HepG2 (cell line): ENCODE data around the gene CACNA2D3. TPM values are rescaled to one million over a fixed set of nuclear protein-coding genes. Genes with fewer than 3 reads are reported as not detected.

Experiments
- ATAC-seq: fragments of 200-7000 bp; cut with Tn5 transposase; 3 replicates; pipeline ENCODE4 v1.9.1; 2020; ENCODE audit warnings: mild to moderate bottlenecking, moderate library complexity
- BruUV-seq: library from RNA; stranded (reverse); fragments of 400-500 nt; replicated peaks from 2 replicates; lab custom pipeline; 2021; lab: Mats Ljungman, UMichigan
- CTCF ChIA-PET: fragments of 300-600 bp; formaldehyde crosslinking; extraction: SDS; loops from one replicate; lab custom pipeline; 2021; ENCODE audit warnings: low total read pairs, inconsistent platforms, low intra/inter-chr PET ratio; lab: Yijun Ruan, JAX
- POLR2A ChIA-PET: fragments of 350-600 bp; sonication (Branson Sonifier 250); formaldehyde crosslinking; loops from one replicate; lab custom pipeline; 2020; ENCODE audit warnings: antibody characterized with exemption, inconsistent platforms; lab: Yijun Ruan, JAX
- DNase-seq: peaks from one replicate; pipeline ENCODE4 v3.0.0-alpha.2; 2015; ENCODE audit warnings: low spot score
- FAIRE-seq: peaks from 3 replicates; lab custom pipeline; 2011; peaks lifted over from hg19 to GRCh38; lab: Jason Lieb, UNC
- H2AFZ ChIP-seq: one replicate; pipeline ENCODE4 v1.6.1; 2011; ENCODE audit warnings: low read length, inconsistent platforms
- H3K27ac ChIP-seq: fragments of 300-600 bp; 3 replicates; pipeline ENCODE4 v1.8.0; 2011; ENCODE audit warnings: mixed run types, mild to moderate bottlenecking, mixed read lengths, low read length, inconsistent platforms; ENCODE audit not compliant: insufficient read depth; ENCODE audit errors: extremely low read length
- H3K27me3 ChIP-seq, 2 experiments: fragments of 200-600 bp in 1 of 2; 2 replicates in 1 of 2; 3 replicates in 1 of 2; pipeline versions ENCODE4 v1.6.0 to v1.8.0; 2011; ENCODE audit warnings: low read length in 2 of 2, mild to moderate bottlenecking in 2 of 2, moderate library complexity in 2 of 2, inconsistent platforms in 1 of 2; ENCODE audit not compliant: insufficient read depth in 2 of 2, control insufficient read depth in 1 of 2
- H3K36me3 ChIP-seq, 2 experiments: fragments of 200-600 bp in 1 of 2; replicated peaks in 1 of 2; 2 replicates in 1 of 2; 3 replicates in 1 of 2; pipeline versions ENCODE4 v1.5.1 to v1.8.0; 2011; ENCODE audit warnings: low read length in 2 of 2, inconsistent platforms in 1 of 2; ENCODE audit not compliant: insufficient read depth in 2 of 2, control insufficient read depth in 1 of 2
- H3K4me1 ChIP-seq: 2 replicates; pipeline ENCODE4 v1.5.1; 2012; ENCODE audit warnings: low read length, inconsistent platforms; ENCODE audit not compliant: insufficient read depth
- H3K4me2 ChIP-seq: 2 replicates; pipeline ENCODE4 v1.6.0; 2011; ENCODE audit warnings: low read depth, low read length, inconsistent platforms
- H3K4me3 ChIP-seq, 3 experiments: fragments of 200-600 bp in 1 of 3; sonication (generic), shearing (Covaris generic) in 1 of 3; replicated peaks in 1 of 3; 2 replicates each; pipeline ENCODE4 v1.5.1; 2011 to 2016; ENCODE audit warnings: low read length in 3 of 3, inconsistent platforms in 2 of 3, low read depth in 2 of 3, mild to moderate bottlenecking in 2 of 3, control low read depth in 1 of 3, mixed read lengths in 1 of 3; ENCODE audit not compliant: insufficient read depth in 1 of 3
- H3K79me2 ChIP-seq: one replicate; pipeline ENCODE4 v1.6.1; 2011; ENCODE audit warnings: low read length, inconsistent platforms; ENCODE audit not compliant: insufficient read depth
- H3K9ac ChIP-seq: 2 replicates; pipeline ENCODE4 v1.6.0; 2011; ENCODE audit warnings: mild to moderate bottlenecking, low read depth, low read length, inconsistent platforms; ENCODE audit not compliant: insufficient read depth
- H3K9me3 ChIP-seq: 2 replicates; pipeline ENCODE4 v1.5.1; 2012; ENCODE audit warnings: mild to moderate bottlenecking, low read length
- H4K20me1 ChIP-seq: 2 replicates; pipeline ENCODE4 v1.6.0; 2011; ENCODE audit warnings: inconsistent platforms, mild to moderate bottlenecking, low read length, moderate library complexity; ENCODE audit not compliant: insufficient read depth
- ELF4 ChIP-seq: sonication (generic); formaldehyde crosslinking; IDR thresholded peaks from 2 replicates; pipeline ENCODE4 v1.5.0; 2020; ENCODE audit warnings: missing genetic modification reagents, mild to moderate bottlenecking, moderate library complexity, borderline replicate concordance
- KDM2A ChIP-seq: sonication (generic); formaldehyde crosslinking; IDR thresholded peaks from 2 replicates; pipeline ENCODE4 v1.4.0; 2020; ENCODE audit warnings: low read depth, missing genetic modification reagents, borderline replicate concordance
- MXD1 ChIP-seq: sonication (generic); formaldehyde crosslinking; IDR thresholded peaks from 2 replicates; pipeline ENCODE4 v1.4.0; 2020; ENCODE audit warnings: mild to moderate bottlenecking, missing genetic modification reagents
- ONECUT2 ChIP-seq: sonication (generic); formaldehyde crosslinking; IDR thresholded peaks from 2 replicates; pipeline ENCODE4 v1.4.0; 2020; ENCODE audit warnings: missing genetic modification reagents
- TFDP2 ChIP-seq: sonication (generic); formaldehyde crosslinking; IDR thresholded peaks from 2 replicates; pipeline ENCODE4 v1.4.0; 2020; ENCODE audit warnings: missing genetic modification reagents
- ZNF354B ChIP-seq: sonication (generic); formaldehyde crosslinking; IDR thresholded peaks from 2 replicates; pipeline ENCODE4 v1.8.0; 2022; ENCODE audit warnings: mild to moderate bottlenecking, missing genetic modification reagents
- ZNF782 ChIP-seq: sonication (generic); formaldehyde crosslinking; IDR thresholded peaks from 2 replicates; pipeline ENCODE4 v1.4.0; 2020; ENCODE audit warnings: missing genetic modification reagents, mild to moderate bottlenecking, borderline replicate concordance
- WGBS: methylation state at CpG from one replicate; pipeline ENCODE4 v1.1.6; 2017; ENCODE audit warnings: low lambda C conversion rate; 5-methylcytosine and 5-hydroxymethylcytosine counted together
- in situ Hi-C: cut with HindIII; loops from 2 replicates; pipeline ENCODE4 v1.10.0; 2017; ENCODE audit warnings: low pct_unique_long_range_greater_than_20kb; ENCODE audit not compliant: extremely low pct_ligation_motif_present
- intact Hi-C: fragments of 100-400 bp; cut with micrococcal nuclease; formaldehyde crosslinking; loops from one replicate; pipeline ENCODE4 v1.10.0; 2022; ENCODE audit not compliant: unreplicated experiment
- polyA plus RNA-seq, 8 experiments: library from polyadenylated mRNA; depleted of rRNA in 3 of 8; stranded (reverse) in 7 of 8; unstranded in 1 of 8; fragments of >200 nt; fragmentation: Illumina TruSeq in 4 of 8; extraction: Trizol in 4 of 8; gene quantifications; 2 replicates each; pipeline versions ENCODE4 v1.2.1 to v1.2.3, GENCODE V29; 2011 to 2016; ENCODE audit warnings: low read depth in 4 of 8, missing spikeins in 1 of 8, mixed read lengths in 1 of 8; ENCODE audit not compliant: insufficient read depth in 1 of 8
- total RNA-seq, 5 experiments: library from RNA; depleted of rRNA; stranded (reverse); fragments of >200 nt; fragmentation: Illumina TruSeq; extraction: Trizol; gene quantifications; 2 replicates each; pipeline ENCODE4 v1.2.3, GENCODE V29; 2016; ENCODE audit warnings: low read depth in 1 of 5
- TF ChIP-seq, protein P1 (sequence below): IDR thresholded peaks from 2 replicates; pipeline ENCODE4 v1.6.1; 2016

CACNA2D3 gene
- total and polyA plus RNA-seq, 2 of the 13 experiments (the other 11 are each of a cell fraction or from before 2014, with no cell fraction given): not detected

DNA sequence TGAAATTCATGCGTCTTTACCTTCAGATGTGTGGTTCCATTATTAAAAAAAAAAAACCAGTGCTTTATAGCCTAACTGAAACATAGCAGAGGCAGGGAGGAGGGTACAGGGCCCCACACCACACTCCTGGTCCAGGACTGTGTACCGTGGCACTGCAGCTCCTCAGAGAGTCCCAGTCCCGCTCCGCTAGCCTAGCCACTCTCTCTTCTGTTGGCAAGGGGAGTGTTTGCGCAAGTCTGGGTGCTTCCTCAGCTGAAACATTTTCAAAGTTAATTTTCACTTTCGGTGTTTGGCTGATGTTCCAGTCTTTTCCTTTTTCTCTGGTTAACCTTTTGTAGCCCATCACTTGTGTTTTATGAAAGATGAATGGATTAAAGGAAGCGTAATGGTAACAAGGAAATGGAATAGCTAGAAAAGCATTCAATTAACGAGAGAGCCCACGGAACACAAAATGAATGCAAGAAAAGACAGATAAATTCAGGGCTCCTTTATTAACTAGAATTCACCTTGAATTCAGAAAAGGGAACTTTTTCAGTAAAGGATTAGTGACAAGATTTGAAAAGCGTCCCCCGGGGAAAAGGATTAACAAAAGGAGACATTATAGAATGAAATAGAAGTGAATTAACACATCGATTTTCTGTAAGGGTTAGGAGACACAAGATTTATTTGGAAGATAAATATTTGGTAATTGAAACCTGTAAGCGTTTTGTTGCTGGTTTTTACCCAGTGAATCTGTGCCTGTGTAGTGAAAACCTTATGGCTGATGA is 177.0 kb downstream of the CACNA2D3 start:
- Histone ChIP-seq H3K9me3 (no peaks in the 10 kb centered on the region), H2AFZ (no peak overlapping the region), H3K4me1 (no peaks in the 10 kb centered on the region), H3K27me3 (peaks cover 1 to 7% of the 10 kb centered on the region in 2 experiments; a peak in 2 of 5 replicates), H3K36me3 (no peaks in the 10 kb centered on the region), H3K4me3 (no peak overlapping the region), H3K4me2 (no peak overlapping the region), H4K20me1 (no peaks in the 10 kb centered on the region), H3K79me2 (no peaks in the 10 kb centered on the region), H3K27ac (no peak overlapping the region), H3K9ac (no peak overlapping the region)
- intact Hi-C loops: loop anchor here (10.0 kb wide), 1 partner anchor 155 kb away; no protein-coding TSS in a partner anchor
- DNase-seq: no peak
- TF ChIP-seq ZNF354B (CRISPR knock-in tag): no peak
- TF ChIP-seq ZNF782: no peak
- no peak for TF ChIP-seq MXD1
- no peak for TF ChIP-seq ONECUT2 (CRISPR knock-in tag)
- TF ChIP-seq, protein P1, sequence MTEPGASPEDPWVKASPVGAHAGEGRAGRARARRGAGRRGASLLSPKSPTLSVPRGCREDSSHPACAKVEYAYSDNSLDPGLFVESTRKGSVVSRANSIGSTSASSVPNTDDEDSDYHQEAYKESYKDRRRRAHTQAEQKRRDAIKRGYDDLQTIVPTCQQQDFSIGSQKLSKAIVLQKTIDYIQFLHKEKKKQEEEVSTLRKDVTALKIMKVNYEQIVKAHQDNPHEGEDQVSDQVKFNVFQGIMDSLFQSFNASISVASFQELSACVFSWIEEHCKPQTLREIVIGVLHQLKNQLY (CRISPR knock-in tag): no peak
- TF ChIP-seq ELF4 (CRISPR knock-in tag): no peak
- TF ChIP-seq KDM2A (CRISPR knock-in tag): no peak
- TF ChIP-seq TFDP2 (CRISPR knock-in tag): no peak
- BruUV-seq: no TSS peak
- 10% methylated on average over 13 of the region's 13 CpGs for WGBS
- no peak for ATAC-seq
- FAIRE-seq: no peak
- ChIA-PET POLR2A (no interaction called here), CTCF (no interaction called here)
- in situ Hi-C loops: no loop called here
